GM18870 (cell line): ENCODE results near the gene MYO15B.

Source experiments
- ATAC-seq: cut with Tn5 transposase; IDR thresholded peaks from one replicate; pipeline ENCODE4 v1.9.1; 2021; ENCODE audit warnings: moderate library complexity; ENCODE audit not compliant: unreplicated experiment

MYO15B gene

DNA sequence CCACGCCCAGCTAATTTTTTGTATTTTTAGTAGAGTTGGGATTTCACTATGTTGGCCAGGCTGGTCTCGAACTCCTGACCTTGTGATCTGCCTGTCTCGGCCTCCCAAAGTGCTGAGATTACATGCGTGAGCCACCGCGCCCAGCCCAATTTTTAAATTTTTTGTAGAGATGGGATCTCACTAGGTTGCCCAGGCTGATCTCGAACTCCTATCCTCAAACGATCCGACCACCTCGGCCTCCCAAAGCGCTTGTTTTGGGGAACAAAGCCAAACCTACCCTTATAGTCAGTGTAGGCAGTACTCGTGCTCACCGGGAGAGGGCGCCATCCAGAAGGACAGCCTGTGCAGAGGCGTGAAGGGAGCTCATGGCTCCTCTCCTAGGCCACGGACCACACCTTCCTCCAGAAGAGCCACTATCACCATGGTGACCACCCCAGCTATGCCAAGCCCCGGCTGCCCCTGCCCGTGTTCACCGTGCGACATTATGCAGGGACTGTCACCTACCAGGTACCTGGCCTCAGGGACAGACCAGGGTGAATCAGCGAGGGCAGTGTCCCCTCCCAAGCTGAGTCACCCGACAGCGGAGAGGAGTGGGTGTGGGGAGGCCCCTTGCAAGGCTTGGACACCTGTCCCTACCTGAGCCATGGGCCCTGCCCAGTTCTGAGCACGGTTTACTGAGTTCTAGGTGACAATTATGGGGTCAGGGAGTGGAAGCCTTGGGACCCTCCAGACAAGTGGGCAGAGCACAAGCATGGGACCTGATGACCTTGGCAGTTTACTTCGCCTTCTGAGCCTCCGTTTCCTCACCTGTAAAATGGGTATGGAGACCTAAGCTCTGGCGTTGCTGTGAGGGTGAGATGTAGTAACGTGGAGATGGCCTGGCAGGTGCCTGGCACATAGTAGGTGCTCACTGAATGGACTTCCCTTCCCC, 13.7 kb downstream of the MYO15B start:
- no peak for ATAC-seq

DNA sequence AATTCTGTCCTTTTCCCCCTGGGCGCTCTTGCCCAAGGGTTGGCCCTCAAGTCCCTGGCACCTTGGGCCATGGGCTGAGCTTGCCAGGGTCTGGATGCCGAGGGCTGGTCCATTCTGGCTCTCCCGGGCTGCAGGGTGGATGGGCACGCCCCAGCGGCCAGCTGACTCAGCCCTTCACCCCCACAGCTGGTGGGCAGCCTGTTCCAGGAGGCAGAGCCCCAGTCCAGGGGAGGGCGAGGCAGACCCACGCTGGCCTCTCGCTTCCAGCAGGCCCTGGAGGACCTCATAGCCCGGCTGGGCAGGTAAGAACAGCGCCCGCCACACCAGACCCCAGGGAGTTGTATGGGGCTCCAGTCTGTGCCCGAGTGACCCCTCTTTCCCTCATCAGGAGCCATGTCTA, 15.0 kb downstream of the MYO15B start:
- no peak for ATAC-seq

DNA sequence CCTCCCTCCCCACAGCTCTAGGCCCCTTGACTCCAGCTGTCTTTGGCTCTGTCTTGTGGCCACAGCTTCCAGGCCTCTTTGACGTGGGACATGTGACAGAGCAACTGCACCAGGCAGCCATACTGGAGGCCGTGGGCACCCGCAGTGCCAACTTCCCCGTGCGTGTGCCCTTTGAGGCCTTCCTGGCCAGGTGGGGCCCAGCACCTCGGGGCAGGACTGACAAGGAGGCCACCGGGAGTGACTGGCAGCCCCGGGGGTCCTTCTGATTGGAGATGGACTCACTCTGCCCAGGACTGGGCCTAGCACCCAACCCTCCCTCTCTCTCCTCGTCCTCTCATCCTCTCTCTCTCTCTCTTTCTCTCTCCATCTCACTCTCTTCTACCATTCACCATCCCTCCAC, 15.5 kb downstream of the MYO15B start:
- no peak for ATAC-seq

GRCh38 chr17:75604034-75604695, 16.6 kb downstream of the MYO15B start:
- ATAC-seq = no peak

DNA sequence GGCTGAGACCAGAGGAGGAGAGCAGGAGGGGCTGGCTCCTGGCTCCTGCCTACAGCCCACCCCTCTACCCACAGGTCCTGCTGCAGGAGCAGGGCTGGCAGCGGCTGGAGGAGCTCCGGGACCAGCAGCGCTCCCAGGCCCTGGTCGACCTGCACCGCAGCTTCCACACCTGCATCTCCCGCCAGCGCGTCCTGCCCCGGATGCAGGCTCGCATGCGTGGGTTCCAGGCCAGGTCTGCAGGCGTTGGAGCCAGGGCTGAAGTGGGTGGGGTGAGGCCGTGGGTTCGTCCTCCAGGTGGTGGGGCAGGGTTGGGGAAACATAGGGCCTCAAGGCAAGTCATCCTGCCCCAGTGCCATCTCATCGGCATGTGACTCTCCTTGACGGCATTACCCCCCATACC, 18.2 kb downstream of the MYO15B start:
- ATAC-seq = no peak

DNA sequence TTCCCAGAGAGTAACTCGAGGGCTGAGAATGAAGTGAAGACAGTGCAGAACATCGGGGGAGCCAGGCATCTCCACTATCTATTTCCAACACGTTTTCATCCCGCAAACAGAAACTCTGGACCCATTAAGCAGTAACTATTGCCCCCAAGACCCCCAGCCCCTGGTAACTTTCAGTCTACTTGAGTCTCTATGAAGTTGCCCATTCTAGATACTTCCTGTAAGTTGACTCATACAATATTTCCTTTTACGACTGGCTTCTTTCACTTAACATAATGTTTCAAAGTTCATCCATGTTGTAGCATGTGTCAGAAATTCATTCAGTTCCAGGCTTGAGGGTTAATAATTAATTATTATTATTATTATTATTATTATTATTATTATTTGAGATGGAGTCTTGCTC, 19.5 kb downstream of the MYO15B start:
- ATAC-seq = no peak

DNA sequence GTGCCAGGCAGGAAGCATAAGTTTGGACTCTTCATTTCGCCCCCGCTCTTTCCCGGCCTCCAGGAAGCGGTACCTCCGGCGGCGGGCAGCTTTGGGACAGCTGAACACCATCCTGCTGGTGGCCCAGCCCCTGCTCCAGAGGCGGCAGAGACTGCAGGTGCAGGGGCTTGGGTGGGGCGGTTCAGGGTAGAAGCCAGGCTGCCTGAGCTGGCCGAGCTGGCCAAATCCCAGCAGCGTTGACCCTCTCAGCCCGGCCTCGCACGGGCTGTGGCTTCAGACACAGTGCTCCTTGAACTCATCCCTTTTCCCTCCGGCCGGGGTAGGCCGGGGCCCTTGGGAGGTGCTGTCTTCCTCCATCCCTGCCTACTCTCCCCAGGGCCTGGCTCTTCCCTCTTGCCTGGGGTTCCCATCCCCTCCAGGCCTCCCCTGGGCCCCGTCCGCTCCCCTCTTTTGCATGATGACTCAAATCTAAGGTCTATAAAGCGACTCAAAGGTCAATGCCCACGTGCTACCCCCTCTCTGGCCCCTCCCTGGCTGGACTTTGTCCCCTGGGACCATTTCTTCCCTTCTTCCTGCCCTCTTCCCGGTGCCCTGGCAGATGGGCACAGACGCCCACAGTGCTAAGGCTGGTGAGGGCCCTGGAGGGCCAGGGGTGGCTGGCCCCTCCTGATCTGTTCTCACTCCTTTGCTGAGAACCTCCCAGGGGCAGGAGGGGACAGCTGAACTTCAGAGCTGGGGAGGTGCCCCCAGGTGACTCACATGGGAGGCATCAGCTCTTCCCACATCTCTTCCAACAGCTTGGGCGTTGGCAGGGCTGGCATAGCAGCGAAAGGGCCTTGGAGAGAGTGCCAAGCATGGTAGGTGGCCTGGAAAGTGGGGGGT, 22.7 kb downstream of the MYO15B start:
- ATAC-seq = no peak

DNA sequence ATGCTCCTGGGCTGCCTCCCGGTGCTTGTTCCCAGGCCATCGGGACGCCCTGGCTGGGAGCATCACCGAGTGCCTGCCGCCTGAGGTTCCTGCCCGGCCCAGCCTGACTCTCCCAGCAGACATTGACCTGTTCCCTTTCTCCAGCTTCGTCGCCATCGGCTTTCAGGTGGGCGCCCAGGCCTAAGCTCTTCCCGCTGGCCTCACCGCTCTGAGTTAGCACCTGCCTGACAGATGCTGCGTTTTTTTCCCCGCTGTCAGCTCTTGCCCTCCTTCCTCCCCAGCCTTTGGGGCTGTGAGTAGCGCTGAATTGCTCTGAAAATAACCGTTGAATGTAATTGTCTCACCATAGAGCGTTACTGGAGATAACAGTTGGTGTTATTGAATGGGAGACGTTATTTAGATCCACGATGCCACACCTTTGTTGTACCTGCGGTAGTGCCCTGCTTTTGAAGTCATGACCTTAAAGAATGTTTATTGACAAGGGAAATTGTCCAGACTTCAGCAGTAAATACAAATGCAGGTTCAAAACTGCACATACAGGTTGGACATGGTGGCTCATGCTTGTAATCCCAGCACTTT, 24.3 kb downstream of the MYO15B start:
- no peak for ATAC-seq

- no peak for ATAC-seq
Observed at GRCh38 chr17:75612906-75613626, 25.5 kb downstream of the MYO15B start.

DNA sequence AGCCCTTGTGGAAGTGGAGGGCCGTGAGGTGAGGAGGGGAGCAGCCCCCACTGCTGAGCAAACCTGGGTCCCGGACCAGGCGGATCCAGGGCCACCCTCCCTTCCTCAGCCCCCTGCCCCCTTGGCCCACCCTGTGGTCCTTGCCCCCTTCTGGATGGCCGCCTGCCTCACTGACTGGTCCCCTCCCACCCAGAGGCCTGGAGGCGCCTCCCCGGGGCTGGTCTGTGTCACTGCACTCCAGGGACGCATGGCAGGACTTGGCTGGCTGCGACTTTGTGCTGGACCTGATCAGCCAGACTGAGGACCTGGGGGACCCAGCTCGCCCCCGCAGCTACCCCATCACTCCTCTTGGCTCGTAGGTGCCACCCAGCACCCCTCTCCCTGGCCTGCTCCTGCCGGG, 26.4 kb downstream of the MYO15B start:
- ATAC-seq = no peak

- no peak for ATAC-seq
Observed at GRCh38 chr17:75614556-75615270, 27.1 kb downstream of the MYO15B start.

DNA sequence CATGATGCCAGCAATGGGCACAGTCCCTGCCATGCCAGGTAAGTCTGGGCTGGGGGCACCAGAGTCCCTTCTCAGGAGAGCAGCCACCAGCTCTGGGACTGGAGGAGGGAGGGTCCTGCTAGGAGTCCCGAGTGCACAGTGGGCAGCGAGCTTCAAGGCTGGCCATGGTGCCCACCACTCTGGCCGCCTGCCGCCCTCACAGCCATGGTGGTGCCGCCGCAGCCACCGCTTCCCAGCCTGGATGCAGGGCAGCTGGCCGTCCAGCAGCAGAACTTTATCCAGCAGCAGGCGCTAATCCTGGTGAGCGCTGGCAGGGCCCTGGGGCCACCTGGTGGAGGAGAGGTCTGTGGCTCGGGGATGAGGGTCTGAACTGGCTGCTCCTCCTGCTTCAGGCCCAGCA, 27.7 kb downstream of the MYO15B start:
- ATAC-seq = no peak

- no peak for ATAC-seq
Observed at GRCh38 chr17:75616521-75617122, 29.0 kb downstream of the MYO15B start.

GRCh38 chr17:75617218-75617617, 29.6 kb downstream of the MYO15B start:
- ATAC-seq = no peak

GRCh38 chr17:75617675-75618074, 30.1 kb downstream of the MYO15B start:
- ATAC-seq = no peak

DNA sequence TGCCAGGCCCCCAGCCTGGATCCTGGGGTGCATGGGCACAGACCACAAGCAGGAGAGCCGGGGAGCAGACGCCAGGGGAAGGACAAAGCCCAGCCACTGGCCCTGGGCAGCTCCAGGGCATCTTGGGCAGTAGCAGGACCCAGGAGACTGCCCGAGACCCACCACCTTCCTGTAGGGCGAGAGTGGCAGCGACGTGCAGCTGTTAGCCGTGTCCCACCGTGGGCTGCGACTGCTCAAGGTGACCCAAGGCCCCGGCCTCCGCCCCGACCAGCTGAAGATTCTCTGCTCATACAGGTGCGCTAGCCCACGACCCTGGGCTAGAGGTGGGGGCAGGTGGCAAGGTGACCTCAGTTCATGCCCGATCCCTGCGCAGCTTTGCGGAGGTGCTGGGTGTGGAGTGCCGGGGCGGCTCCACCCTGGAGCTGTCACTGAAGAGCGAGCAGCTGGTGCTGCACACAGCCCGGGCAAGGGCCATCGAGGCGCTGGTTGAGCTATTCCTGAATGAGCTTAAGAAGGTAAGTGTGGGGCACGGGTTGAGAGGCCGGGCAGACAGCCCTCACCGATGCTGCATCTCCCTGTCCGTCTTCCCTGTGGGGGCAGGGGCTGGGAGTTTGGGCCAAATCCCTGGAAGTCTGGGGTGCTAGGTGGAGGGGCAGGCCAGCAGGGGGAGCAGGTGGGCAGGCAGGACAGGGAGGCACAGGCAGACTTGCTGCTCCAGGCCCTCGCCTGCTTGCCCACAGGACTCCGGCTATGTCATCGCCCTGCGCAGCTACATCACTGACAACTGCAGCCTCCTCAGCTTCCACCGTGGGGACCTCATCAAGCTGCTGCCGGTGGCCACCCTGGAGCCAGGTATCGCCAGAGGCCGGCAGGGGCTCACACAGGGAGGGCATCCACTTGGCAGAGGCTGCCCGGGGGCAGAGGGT, 32.2 kb downstream of the MYO15B start:
- no peak for ATAC-seq

- ATAC-seq = no peak
Observed at GRCh38 chr17:75621489-75621888, 33.9 kb downstream of the MYO15B start.

DNA sequence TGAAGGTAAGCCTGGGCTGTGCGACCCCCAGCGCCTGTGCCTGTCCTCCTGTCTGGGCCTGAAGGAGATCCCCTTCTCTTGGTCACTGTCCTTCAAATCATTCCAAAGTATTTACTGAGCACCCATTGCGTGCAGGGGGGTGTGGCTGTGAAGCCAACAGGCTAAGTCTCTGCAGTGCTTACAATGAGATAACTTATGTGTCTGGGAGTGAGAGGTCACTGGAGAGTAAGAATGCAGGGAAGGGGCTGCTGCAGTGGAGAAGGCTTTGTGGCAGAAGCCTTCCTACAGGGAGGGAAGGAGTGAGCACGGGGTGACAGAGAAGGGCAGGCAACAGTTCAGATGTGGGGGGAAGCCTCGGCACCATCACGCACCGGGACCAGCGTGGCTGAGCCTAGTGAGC, 34.5 kb downstream of the MYO15B start:
- ATAC-seq = no peak
